Peyer's patch (tissue), 4 donors: ENCODE results near the gene MYH7.

Source experiments
- CTCF ChIP-seq, 6 experiments: fragments of 450-650 bp in 4 of 6; fragments of 200-600 bp in 2 of 6; sonication (generic) in 1 of 6; IDR thresholded peaks; one replicate each; pipeline ENCODE4 v1.5.1; 2017 to 2019; ENCODE audit warnings: antibody characterized with exemption in 6 of 6, mild to moderate bottlenecking in 3 of 6, moderate library complexity in 1 of 6
- POLR2A ChIP-seq, 2 donors: fragments of 450-650 bp; IDR thresholded peaks; one replicate each; pipeline ENCODE4 v1.5.1; 2017; ENCODE audit warnings: antibody characterized with exemption in 2 of 2, mild to moderate bottlenecking in 2 of 2, moderate library complexity in 2 of 2

DNA sequence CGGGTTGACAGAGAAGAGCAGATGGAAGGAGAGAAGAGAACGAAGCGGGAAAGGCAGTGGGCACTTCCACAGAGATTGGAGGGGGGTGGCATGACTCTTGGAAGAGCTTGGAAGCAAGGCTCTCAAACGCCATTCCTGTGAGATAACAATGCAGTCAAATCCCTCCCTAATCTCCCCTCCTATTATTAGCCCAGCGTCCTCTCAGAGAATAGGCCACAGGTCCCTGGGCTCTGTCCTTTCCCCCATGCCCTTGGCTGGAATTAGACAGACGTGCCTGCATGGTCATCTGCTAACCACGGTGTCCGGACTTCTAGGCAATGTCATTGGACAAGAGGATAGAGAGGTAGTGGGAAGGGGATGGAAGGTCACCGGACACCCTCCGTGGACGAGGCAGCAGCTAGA is 8.0 kb upstream of the MYH7 start:
- TF ChIP-seq CTCF (IDR thresholded peaks at IDR 0.05) (no peak), POLR2A (IDR thresholded peaks at IDR 0.05) (no peak)
